ENCODE results near the gene KCNH3.
A peak's percentile ranks its signal among the peaks of the same experiment; 100 is the strongest.

DNA sequence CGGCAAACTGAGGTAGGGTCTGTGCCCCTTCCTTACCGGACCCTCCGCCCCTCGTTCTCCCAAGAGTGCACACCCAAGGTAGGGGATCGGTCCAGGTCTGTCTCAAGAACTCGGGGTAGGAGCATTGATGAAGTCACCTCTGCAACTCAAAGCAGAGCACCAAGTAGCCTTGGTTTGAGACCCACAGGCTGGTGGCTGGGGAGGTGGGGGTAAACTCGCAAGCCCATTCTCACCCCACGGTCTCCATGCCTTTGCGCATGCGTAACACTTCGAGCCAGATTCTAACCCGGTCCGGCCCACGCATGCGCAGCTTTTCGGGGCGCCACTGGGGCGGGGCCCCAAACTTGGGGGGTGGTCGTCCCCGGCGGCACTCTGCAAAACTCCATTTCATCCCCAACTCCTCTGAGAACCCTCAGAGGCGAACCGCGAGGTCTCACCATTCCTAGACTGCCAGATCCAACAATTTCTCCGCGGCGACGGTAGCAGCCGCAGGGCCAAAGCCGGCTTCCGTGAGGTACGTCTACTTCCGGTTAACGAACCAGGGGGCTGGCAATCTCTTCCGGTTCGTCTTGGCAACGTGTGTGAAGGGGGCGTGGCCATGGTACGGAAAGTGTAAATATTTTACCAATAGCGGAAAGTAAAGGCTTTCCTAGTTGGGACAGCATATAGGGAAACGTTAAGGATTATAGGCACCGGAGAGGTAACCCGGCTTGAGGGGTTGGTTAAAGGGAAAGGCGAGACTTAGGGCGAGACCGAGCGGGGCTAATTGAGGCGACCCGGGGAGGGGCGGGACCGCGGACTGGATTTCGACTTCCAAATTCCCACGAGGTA, 29.0 kb downstream of the KCNH3 start, which contains the start of gene MCRS1:
- TF ChIP-seq, protein P1, sequence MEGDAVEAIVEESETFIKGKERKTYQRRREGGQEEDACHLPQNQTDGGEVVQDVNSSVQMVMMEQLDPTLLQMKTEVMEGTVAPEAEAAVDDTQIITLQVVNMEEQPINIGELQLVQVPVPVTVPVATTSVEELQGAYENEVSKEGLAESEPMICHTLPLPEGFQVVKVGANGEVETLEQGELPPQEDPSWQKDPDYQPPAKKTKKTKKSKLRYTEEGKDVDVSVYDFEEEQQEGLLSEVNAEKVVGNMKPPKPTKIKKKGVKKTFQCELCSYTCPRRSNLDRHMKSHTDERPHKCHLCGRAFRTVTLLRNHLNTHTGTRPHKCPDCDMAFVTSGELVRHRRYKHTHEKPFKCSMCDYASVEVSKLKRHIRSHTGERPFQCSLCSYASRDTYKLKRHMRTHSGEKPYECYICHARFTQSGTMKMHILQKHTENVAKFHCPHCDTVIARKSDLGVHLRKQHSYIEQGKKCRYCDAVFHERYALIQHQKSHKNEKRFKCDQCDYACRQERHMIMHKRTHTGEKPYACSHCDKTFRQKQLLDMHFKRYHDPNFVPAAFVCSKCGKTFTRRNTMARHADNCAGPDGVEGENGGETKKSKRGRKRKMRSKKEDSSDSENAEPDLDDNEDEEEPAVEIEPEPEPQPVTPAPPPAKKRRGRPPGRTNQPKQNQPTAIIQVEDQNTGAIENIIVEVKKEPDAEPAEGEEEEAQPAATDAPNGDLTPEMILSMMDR (IDR thresholded peaks at IDR 0.05), result no peak
- TF ChIP-seq POLR2A (IDR thresholded peaks at IDR 0.05) (peak; percentile 65), EP300 (IDR thresholded peaks at IDR 0.05) (no peak)
